Vagina (tissue), 2 donors: Measurements from ENCODE around the gene ARMC3.

Source experiments
- CTCF ChIP-seq, 3 experiments: fragments of 450-650 bp in 2 of 3; fragments of 200-600 bp in 1 of 3; sonication (generic) in 1 of 3; IDR thresholded peaks; one replicate each; pipeline ENCODE4 v1.5.1; 2017 to 2019; ENCODE audit warnings: antibody characterized with exemption in 3 of 3, mild to moderate bottlenecking in 2 of 3, moderate library complexity in 2 of 3
- POLR2A ChIP-seq, 2 donors: fragments of 450-650 bp; IDR thresholded peaks; one replicate each; pipeline ENCODE4 v1.6.1; 2017; ENCODE audit warnings: antibody characterized with exemption in 2 of 2, mild to moderate bottlenecking in 2 of 2, moderate library complexity in 2 of 2
- POLR2AphosphoS5 ChIP-seq, 2 donors: sonication (generic); formaldehyde crosslinking; IDR thresholded peaks; one replicate each; pipeline ENCODE4 v1.9.0; 2017; ENCODE audit warnings: antibody characterized with exemption in 2 of 2, mild to moderate bottlenecking in 2 of 2, low read depth in 1 of 2; ENCODE audit not compliant: insufficient read depth in 1 of 2

- no peak for TF ChIP-seq CTCF (IDR thresholded peaks at IDR 0.05)
- no peak for TF ChIP-seq POLR2A (IDR thresholded peaks at IDR 0.05)
- TF ChIP-seq POLR2AphosphoS5 (IDR thresholded peaks at IDR 0.05; ENCODE audit: insufficient read depth in 1 of 2, low read depth in 1 of 2) = no peak
Measured at GRCh38 chr10:22934726-22935125, 6.9 kb downstream of the ARMC3 start.
